GM19395 (cell line): Measurements from ENCODE around the gene PALS2.

Experiments used
- ATAC-seq: cut with Tn5 transposase; IDR thresholded peaks from one replicate; pipeline ENCODE4 v1.9.1; 2021; ENCODE audit warnings: mild to moderate bottlenecking, moderate library complexity; ENCODE audit not compliant: unreplicated experiment

The PALS2 gene

GRCh38 chr7:24582166-24582565 is 8.9 kb downstream of the PALS2 start:
- ATAC-seq, result no peak

GRCh38 chr7:24587853-24588252 is 14.6 kb downstream of the PALS2 start:
- ATAC-seq, result peak; percentile 70

- no peak for ATAC-seq
These were observed 17.9 kb downstream of the PALS2 start for GRCh38 chr7:24591152-24591551.

GRCh38 chr7:24595671-24596418 is 22.6 kb downstream of the PALS2 start:
- peak; percentile 63 for ATAC-seq

GRCh38 chr7:24597014-24597413 is 23.8 kb downstream of the PALS2 start:
- ATAC-seq, result peak; percentile 36

GRCh38 chr7:24601600-24601999 is 28.3 kb downstream of the PALS2 start:
- no peak for ATAC-seq

- no peak for ATAC-seq
These were observed 29.7 kb downstream of the PALS2 start for GRCh38 chr7:24602860-24603456.

GRCh38 chr7:24604630-24605029 is 31.4 kb downstream of the PALS2 start:
- ATAC-seq, result no peak

GRCh38 chr7:24608504-24608903 is 35.3 kb downstream of the PALS2 start:
- ATAC-seq, result no peak

GRCh38 chr7:24609059-24609458 is 35.8 kb downstream of the PALS2 start:
- ATAC-seq, result no peak

- no peak for ATAC-seq
These were observed 36.3 kb downstream of the PALS2 start for GRCh38 chr7:24609570-24609969.

GRCh38 chr7:24611130-24611529 is 37.9 kb downstream of the PALS2 start:
- ATAC-seq, result no peak

- no peak for ATAC-seq
These were observed 44.8 kb downstream of the PALS2 start for GRCh38 chr7:24617957-24618616.

- ATAC-seq, result no peak
These were observed 46.7 kb downstream of the PALS2 start for GRCh38 chr7:24619978-24620377.

- no peak for ATAC-seq
These were observed 49.5 kb downstream of the PALS2 start for GRCh38 chr7:24622646-24623182.
